BJ (cell line): Measurements from ENCODE around the gene OXCT1. TPM values are rescaled to one million over a fixed set of nuclear protein-coding genes. Genes with fewer than 3 reads are reported as not detected.

ENCODE experiments used
- CTCF ChIA-PET: fragments of 350-600 bp; formaldehyde crosslinking; extraction: SDS; loops from one replicate; lab custom pipeline; 2021; ENCODE audit warnings: antibody characterized with exemption, inconsistent platforms; lab: Yijun Ruan, JAX
- POLR2A ChIA-PET: fragments of 300-600 bp; sonication (Branson Sonifier 250); formaldehyde crosslinking; extraction: SDS; loops from one replicate; lab custom pipeline; 2021; ENCODE audit warnings: antibody characterized with exemption; lab: Charles Lee
- DNase-seq: peaks from one replicate; pipeline ENCODE4 v3.0.0-alpha.2; 2011; ENCODE audit warnings: low read depth
- H3K27me3 ChIP-seq: 2 replicates; pipeline ENCODE4 v1.6.0; 2011; ENCODE audit warnings: low read length; ENCODE audit not compliant: control insufficient read depth, insufficient read depth
- H3K36me3 ChIP-seq: 2 replicates; pipeline ENCODE4 v1.5.1; 2011; ENCODE audit warnings: low read length; ENCODE audit not compliant: control insufficient read depth, insufficient read depth
- H3K4me3 ChIP-seq: 2 replicates; pipeline ENCODE4 v1.5.1; 2011; ENCODE audit warnings: low read depth, mild to moderate bottlenecking, control low read depth, low read length
- polyA minus RNA-seq: library from RNA; depleted of rRNA, polyadenylated mRNA; stranded (reverse); fragments of >200 nt; gene quantifications from 2 replicates; pipeline ENCODE4 v1.2.3, GENCODE V29; 2011; rRNA and poly(A)+ RNA removed
- polyA plus RNA-seq: library from polyadenylated mRNA; depleted of rRNA; stranded (reverse); fragments of >200 nt; gene quantifications from 2 replicates; pipeline ENCODE4 v1.2.3, GENCODE V29; 2011; rRNA removed
- TF ChIP-seq, protein P1 (sequence below): IDR thresholded peaks from 2 replicates; pipeline ENCODE4 v1.5.1; 2011; ENCODE audit warnings: low read depth, mild to moderate bottlenecking, control low read depth, inconsistent platforms, low read length, moderate library complexity; ENCODE audit not compliant: insufficient read depth

OXCT1 gene
- polyA plus RNA-seq (12.0 and 23.4 TPM in 2 replicates), polyA minus RNA-seq (7.5 and 9.2 TPM in 2 replicates)

DNA sequence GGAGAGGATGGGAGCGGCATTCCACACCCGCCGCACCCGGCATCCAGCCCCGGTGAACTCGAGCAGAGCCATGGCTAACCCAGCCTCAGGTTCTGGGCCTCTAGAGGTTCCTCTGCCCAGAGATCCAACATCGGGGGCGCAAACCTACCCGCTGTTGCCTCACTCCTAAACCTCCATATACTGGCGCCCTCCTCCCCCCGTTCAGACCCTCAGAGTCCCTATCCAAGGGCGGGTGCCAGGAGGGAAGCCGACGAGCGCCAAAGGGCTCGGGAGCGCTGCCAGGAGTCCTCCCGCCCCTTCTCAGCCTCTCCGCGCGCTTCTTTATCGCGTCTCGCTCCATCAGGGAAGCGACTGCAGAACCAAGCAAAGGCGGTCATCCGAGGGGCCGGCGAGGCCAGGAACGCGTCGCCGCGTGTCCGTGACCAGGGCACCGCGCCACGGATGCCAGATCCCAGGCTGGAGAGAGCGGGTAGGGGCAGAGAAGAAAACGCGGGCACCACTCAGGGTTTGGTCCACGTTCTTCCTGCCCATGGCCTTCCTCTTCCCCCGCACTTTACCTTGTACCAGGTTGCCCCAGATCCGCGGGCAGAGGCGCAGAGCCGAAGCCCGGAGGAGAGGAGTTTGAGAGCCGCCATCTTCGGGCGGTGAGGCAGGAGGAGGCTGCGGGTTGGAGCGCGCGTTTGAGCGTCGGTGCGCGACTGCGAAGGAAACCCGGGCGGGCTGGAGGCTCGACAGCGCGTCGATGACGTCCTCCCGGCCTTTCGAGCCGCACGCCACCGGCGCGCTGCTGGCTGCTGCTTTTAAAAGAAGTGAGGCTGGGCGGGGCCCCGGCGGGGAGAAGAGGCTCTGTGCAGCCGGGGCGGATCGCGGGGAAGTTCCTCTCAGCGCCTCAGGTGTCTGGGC, at the start of gene OXCT1:
Gene OXCT1 (minus strand): TSS at position 702 of the 903 bp plus-strand sequence. CDS start 67 bp downstream, at position 635.
- ChIA-PET POLR2A (no interaction called here), CTCF (interaction anchor here (1.0 to 1.4 kb wide), 3 partner anchors 14 to 188 kb away, joined by 3 to 5 read pairs (median 3); no protein-coding TSS in a partner anchor)
- no peaks in the 10 kb centered on the region for H3K36me3 ChIP-seq
- no peaks in the 10 kb centered on the region for H3K27me3 ChIP-seq
- peak within 1 kb of the TSS; percentile 50 for H3K4me3 ChIP-seq
- no peak for DNase-seq
- TF ChIP-seq, protein P1, sequence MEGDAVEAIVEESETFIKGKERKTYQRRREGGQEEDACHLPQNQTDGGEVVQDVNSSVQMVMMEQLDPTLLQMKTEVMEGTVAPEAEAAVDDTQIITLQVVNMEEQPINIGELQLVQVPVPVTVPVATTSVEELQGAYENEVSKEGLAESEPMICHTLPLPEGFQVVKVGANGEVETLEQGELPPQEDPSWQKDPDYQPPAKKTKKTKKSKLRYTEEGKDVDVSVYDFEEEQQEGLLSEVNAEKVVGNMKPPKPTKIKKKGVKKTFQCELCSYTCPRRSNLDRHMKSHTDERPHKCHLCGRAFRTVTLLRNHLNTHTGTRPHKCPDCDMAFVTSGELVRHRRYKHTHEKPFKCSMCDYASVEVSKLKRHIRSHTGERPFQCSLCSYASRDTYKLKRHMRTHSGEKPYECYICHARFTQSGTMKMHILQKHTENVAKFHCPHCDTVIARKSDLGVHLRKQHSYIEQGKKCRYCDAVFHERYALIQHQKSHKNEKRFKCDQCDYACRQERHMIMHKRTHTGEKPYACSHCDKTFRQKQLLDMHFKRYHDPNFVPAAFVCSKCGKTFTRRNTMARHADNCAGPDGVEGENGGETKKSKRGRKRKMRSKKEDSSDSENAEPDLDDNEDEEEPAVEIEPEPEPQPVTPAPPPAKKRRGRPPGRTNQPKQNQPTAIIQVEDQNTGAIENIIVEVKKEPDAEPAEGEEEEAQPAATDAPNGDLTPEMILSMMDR: no peak

DNA sequence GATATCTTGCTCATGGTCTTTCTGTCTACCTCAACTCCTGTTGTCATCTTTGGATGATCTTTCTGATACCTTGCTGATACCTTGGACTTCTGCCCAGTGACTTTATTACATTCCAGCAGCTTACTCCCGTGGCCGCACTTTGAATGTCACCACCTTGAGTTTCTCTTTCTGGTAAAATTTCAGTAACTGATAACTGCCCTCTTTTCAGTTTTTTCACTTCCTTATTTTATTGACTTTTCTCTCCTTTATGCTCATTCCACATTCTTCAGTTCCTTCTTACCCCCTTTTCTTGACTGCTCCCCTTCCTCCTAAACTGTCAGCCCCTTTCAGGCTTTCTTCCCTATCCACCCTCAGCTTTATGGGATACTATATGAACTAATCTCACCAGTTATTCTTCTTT, 47.9 kb upstream of the OXCT1 start:
- H3K4me3 ChIP-seq: no peak overlapping the region
- DNase-seq: no peak
- ChIA-PET CTCF (no interaction called here), POLR2A (no interaction called here)
- no peaks in the 10 kb centered on the region for H3K27me3 ChIP-seq
- H3K36me3 ChIP-seq: peaks cover 6% of the 10 kb centered on the region
- TF ChIP-seq, protein P1: no peak

DNA sequence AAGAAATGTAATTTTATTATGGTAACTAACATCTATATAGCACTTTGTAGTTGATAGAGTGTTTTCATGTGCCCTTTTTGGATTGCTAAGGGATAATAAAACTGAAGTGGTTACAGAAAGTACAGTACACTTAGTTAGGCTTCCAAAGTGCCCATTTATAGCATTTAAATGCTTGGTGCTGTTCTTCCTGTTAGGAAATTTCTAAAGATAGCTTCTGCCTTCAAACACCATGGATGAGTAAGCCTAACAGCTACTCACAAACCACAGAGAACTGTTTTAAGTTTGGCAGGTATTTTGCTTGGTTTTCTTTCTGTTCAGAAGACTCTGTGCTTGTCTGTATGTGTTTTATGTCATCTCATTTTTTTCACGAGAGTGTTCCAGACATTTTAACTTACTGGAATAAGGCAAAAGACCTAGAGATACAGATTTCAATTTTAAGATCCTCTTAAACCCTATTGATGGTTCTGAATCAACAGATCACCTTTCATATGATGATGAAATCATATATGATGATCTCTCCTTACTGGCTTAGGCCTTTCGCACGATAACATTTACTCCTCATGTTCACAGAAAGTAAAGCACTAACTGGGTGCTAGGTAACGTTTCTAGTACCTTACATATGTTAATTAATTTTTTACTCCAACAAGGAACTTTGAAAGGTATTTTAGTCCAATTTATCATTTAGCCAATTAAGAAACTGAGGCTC, 38.3 kb upstream of the OXCT1 start:
- peak; percentile 41 for DNase-seq
- H3K4me3 ChIP-seq: no peak overlapping the region
- TF ChIP-seq, protein P1: no peak
- H3K36me3 ChIP-seq: peaks cover 6% of the 10 kb centered on the region
- ChIA-PET POLR2A (interaction anchor here (1.0 kb wide), 1 partner anchor 17 kb away, joined by 3 read pairs; the partner anchor contains the start of gene FBXO4), CTCF (no interaction called here)
- no peaks in the 10 kb centered on the region for H3K27me3 ChIP-seq

DNA sequence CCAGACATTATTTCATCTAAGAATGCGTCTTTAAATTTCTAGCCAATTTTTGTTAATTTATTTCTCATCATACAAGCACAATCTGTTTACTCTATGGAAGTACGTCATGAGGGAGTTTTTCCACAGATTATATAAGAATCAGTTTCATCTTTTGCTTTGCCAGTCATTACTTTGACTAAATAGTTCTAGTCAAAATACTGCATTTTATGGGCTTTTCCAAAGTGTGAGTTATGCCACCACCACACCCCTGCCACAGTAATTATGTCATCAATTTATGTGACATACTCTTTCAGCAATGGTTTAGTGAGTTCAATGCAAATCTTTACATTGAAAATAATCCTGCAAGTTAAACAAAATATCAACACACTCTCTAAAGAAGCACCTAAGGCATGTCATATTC, 35.9 kb upstream of the OXCT1 start:
- TF ChIP-seq, protein P1: no peak
- H3K27me3 ChIP-seq: no peaks in the 10 kb centered on the region
- no peak overlapping the region for H3K4me3 ChIP-seq
- DNase-seq: no peak
- ChIA-PET POLR2A (no interaction called here), CTCF (interaction anchor here (2.9 kb wide), 1 partner anchor 50 kb away, joined by 7 read pairs; no protein-coding TSS in a partner anchor)
- H3K36me3 ChIP-seq: peaks cover 5% of the 10 kb centered on the region; the same call in 1 of the 2 replicates
